ENCODE measurements around the gene CDH23. TPM values are rescaled to one million over a fixed set of nuclear protein-coding genes. Genes with fewer than 3 reads are reported as not detected.

The CDH23 gene
- total RNA-seq, 1 experiment from 2014 or later: 0.02 TPM

- no peak for DNase-seq
- Histone ChIP-seq H3K36me3 (no peaks in the 10 kb centered on the region), H3K4me1 (peaks cover 7% of the 10 kb centered on the region; the same call in 1 of the 2 replicates), H3K27ac (no peak overlapping the region), H3K27me3 (no peaks in the 10 kb centered on the region), H3K4me3 (no peak overlapping the region), H3K9me3 (replicated peaks) (no peaks in the 10 kb centered on the region)
Observed at GRCh38 chr10:71632896-71633600, 236.3 kb downstream of the CDH23 start.

- peaks cover 14% of the 10 kb centered on the region; the same call in 1 of the 2 replicates for H3K4me1 ChIP-seq
- H3K4me3 ChIP-seq: no peak overlapping the region
- no peaks in the 10 kb centered on the region for H3K9me3 ChIP-seq (replicated peaks)
- DNase-seq: no peak
- no peak overlapping the region for H3K27ac ChIP-seq
- H3K27me3 ChIP-seq: no peaks in the 10 kb centered on the region
- H3K36me3 ChIP-seq: no peaks in the 10 kb centered on the region
Observed at GRCh38 chr10:71633920-71634319, 237.2 kb downstream of the CDH23 start.

- no peaks in the 10 kb centered on the region for H3K27me3 ChIP-seq
- DNase-seq: no peak
Observed at GRCh38 chr10:71634531-71635164, 237.9 kb downstream of the CDH23 start.

GRCh38 chr10:71635251-71635866 is 238.6 kb downstream of the CDH23 start:
- H3K4me3 ChIP-seq: no peak overlapping the region
- H3K27me3 ChIP-seq: no peaks in the 10 kb centered on the region

More at GRCh38 chr10:71634531-71635164, 237.9 kb downstream of the CDH23 start:
- Histone ChIP-seq H3K27ac (no peak overlapping the region), H3K9me3 (replicated peaks) (no peaks in the 10 kb centered on the region), H3K36me3 (no peaks in the 10 kb centered on the region), H3K4me1 (peaks cover 16% of the 10 kb centered on the region; the same call in 1 of the 2 replicates), H3K4me3 (no peak overlapping the region)

GRCh38 chr10:71635867-71636266 is 239.1 kb downstream of the CDH23 start:
- Histone ChIP-seq H3K27ac (no peak overlapping the region), H3K36me3 (no peaks in the 10 kb centered on the region), H3K27me3 (no peaks in the 10 kb centered on the region), H3K4me1 (peaks cover 16% of the 10 kb centered on the region; the same call in 1 of the 2 replicates), H3K4me3 (no peak overlapping the region), H3K9me3 (replicated peaks) (no peaks in the 10 kb centered on the region)
- no peak for DNase-seq

More at GRCh38 chr10:71635251-71635866, 238.6 kb downstream of the CDH23 start:
- peaks cover 16% of the 10 kb centered on the region; the same call in 1 of the 2 replicates for H3K4me1 ChIP-seq
- DNase-seq: no peak
- H3K9me3 ChIP-seq (replicated peaks): no peaks in the 10 kb centered on the region
- no peaks in the 10 kb centered on the region for H3K36me3 ChIP-seq
- no peak overlapping the region for H3K27ac ChIP-seq

GRCh38 chr10:71636588-71636987 is 239.9 kb downstream of the CDH23 start:
- no peak for DNase-seq
- H3K4me1 ChIP-seq: peaks cover 16% of the 10 kb centered on the region; the same call in 1 of the 2 replicates
- H3K4me3 ChIP-seq: no peak overlapping the region
- H3K27me3 ChIP-seq: no peaks in the 10 kb centered on the region
- no peak overlapping the region for H3K27ac ChIP-seq
- H3K36me3 ChIP-seq: no peaks in the 10 kb centered on the region
- H3K9me3 ChIP-seq (replicated peaks): no peaks in the 10 kb centered on the region

GRCh38 chr10:71637305-71637704 is 240.6 kb downstream of the CDH23 start:
- Histone ChIP-seq H3K9me3 (replicated peaks) (no peaks in the 10 kb centered on the region), H3K36me3 (no peaks in the 10 kb centered on the region), H3K4me1 (peaks cover 16% of the 10 kb centered on the region; the same call in 1 of the 2 replicates), H3K4me3 (no peak overlapping the region), H3K27me3 (no peaks in the 10 kb centered on the region), H3K27ac (no peak overlapping the region)
- DNase-seq: no peak

GRCh38 chr10:71638064-71638821 is 241.5 kb downstream of the CDH23 start:
- no peaks in the 10 kb centered on the region for H3K36me3 ChIP-seq
- no peak overlapping the region for H3K4me3 ChIP-seq
- no peaks in the 10 kb centered on the region for H3K27me3 ChIP-seq
- H3K27ac ChIP-seq: no peak overlapping the region
- DNase-seq: peak in 1 of 2 experiments; percentile 24
- no peaks in the 10 kb centered on the region for H3K9me3 ChIP-seq (replicated peaks)
- peaks cover 16% of the 10 kb centered on the region; the same call in 1 of the 2 replicates for H3K4me1 ChIP-seq

GRCh38 chr10:71638822-71639719 is 242.4 kb downstream of the CDH23 start:
- H3K27me3 ChIP-seq: no peaks in the 10 kb centered on the region
- DNase-seq: peak; percentile 42 to 53

GRCh38 chr10:71640607-71641006 is 243.9 kb downstream of the CDH23 start:
- Histone ChIP-seq H3K4me1 (peaks cover 10% of the 10 kb centered on the region; the same call in 1 of the 2 replicates), H3K36me3 (no peaks in the 10 kb centered on the region), H3K4me3 (no peak overlapping the region), H3K27ac (no peak overlapping the region), H3K27me3 (no peaks in the 10 kb centered on the region), H3K9me3 (replicated peaks) (no peaks in the 10 kb centered on the region)
- no peak for DNase-seq

More at GRCh38 chr10:71638822-71639719, 242.4 kb downstream of the CDH23 start:
- no peaks in the 10 kb centered on the region for H3K36me3 ChIP-seq
- no peak overlapping the region for H3K4me3 ChIP-seq
- H3K9me3 ChIP-seq (replicated peaks): no peaks in the 10 kb centered on the region
- no peak overlapping the region for H3K27ac ChIP-seq
- peaks cover 16% of the 10 kb centered on the region; the same call in 1 of the 2 replicates for H3K4me1 ChIP-seq

GRCh38 chr10:71641449-71641848 is 244.7 kb downstream of the CDH23 start:
- no peaks in the 10 kb centered on the region for H3K36me3 ChIP-seq
- no peaks in the 10 kb centered on the region for H3K27me3 ChIP-seq
- no peak overlapping the region for H3K4me3 ChIP-seq
- no peak for DNase-seq
- no peak overlapping the region for H3K27ac ChIP-seq
- peaks cover 10% of the 10 kb centered on the region; the same call in 1 of the 2 replicates for H3K4me1 ChIP-seq
- no peaks in the 10 kb centered on the region for H3K9me3 ChIP-seq (replicated peaks)

GRCh38 chr10:71641986-71642385 is 245.3 kb downstream of the CDH23 start:
- H3K27ac ChIP-seq: no peak overlapping the region
- H3K27me3 ChIP-seq: no peaks in the 10 kb centered on the region
- peaks cover 10% of the 10 kb centered on the region; the same call in 1 of the 2 replicates for H3K4me1 ChIP-seq
- no peaks in the 10 kb centered on the region for H3K36me3 ChIP-seq
- DNase-seq: no peak
- H3K9me3 ChIP-seq (replicated peaks): no peaks in the 10 kb centered on the region
- H3K4me3 ChIP-seq: no peak overlapping the region

- H3K4me1 ChIP-seq: peaks cover 18% of the 10 kb centered on the region
- no peaks in the 10 kb centered on the region for H3K36me3 ChIP-seq
- no peak overlapping the region for H3K27ac ChIP-seq
- no peaks in the 10 kb centered on the region for H3K27me3 ChIP-seq
- H3K9me3 ChIP-seq (replicated peaks): no peaks in the 10 kb centered on the region
- DNase-seq: peak in 1 of 2 experiments; percentile 34
- H3K4me3 ChIP-seq: no peak overlapping the region
Observed at GRCh38 chr10:71643904-71644303, 247.2 kb downstream of the CDH23 start.
